GM13976 (cell line): ENCODE data around the gene CDCA7L.

Experiments used
- DNase-seq: peaks from one replicate; pipeline ENCODE4 v3.0.0; 2012; ENCODE audit warnings: low spot score
- CTCF ChIP-seq: IDR thresholded peaks from 2 replicates; pipeline ENCODE4 v1.5.1; 2012; ENCODE audit warnings: borderline replicate concordance, mild to moderate bottlenecking; ENCODE audit not compliant: insufficient read depth; ENCODE audit errors: extremely low read depth, missing control alignments, control extremely low read depth
- in situ Hi-C: fragments of 300-500 bp; cut with MboI; formaldehyde crosslinking; loops from one replicate; pipeline ENCODE4 v1.12.0; 2022; ENCODE audit warnings: low sequenced_read_pairs, mixed read lengths, inconsistent platforms; ENCODE audit not compliant: unreplicated experiment

CDCA7L gene

GRCh38 chr7:21948364-21948763, 2.7 kb upstream of the CDCA7L start:
- in situ Hi-C loops = no loop called here
- DNase-seq = no peak
- no peak for TF ChIP-seq CTCF

GRCh38 chr7:21947946-21948345, 2.2 kb upstream of the CDCA7L start:
- in situ Hi-C loops = no loop called here
- no peak for TF ChIP-seq CTCF

GRCh38 chr7:21947056-21947455, 1.4 kb upstream of the CDCA7L start:
- TF ChIP-seq CTCF = no peak
- no peak for DNase-seq
- in situ Hi-C loops = no loop called here

More at GRCh38 chr7:21947946-21948345, 2.2 kb upstream of the CDCA7L start:
- no peak for DNase-seq

GRCh38 chr7:21946222-21946709, 567 bp upstream of the CDCA7L start:
- no peak for TF ChIP-seq CTCF
- DNase-seq = no peak
- in situ Hi-C loops = no loop called here

- DNase-seq = peak; percentile 52
- no peak for TF ChIP-seq CTCF
- in situ Hi-C loops = no loop called here
Observed at GRCh38 chr7:21944616-21945453, 864 bp downstream of the CDCA7L start.

- no peak for TF ChIP-seq CTCF
- no peak for DNase-seq
- in situ Hi-C loops = no loop called here
Observed at GRCh38 chr7:21943436-21943835, 2.3 kb downstream of the CDCA7L start.
